ENCODE results near the gene ZFAND3.

DNA sequence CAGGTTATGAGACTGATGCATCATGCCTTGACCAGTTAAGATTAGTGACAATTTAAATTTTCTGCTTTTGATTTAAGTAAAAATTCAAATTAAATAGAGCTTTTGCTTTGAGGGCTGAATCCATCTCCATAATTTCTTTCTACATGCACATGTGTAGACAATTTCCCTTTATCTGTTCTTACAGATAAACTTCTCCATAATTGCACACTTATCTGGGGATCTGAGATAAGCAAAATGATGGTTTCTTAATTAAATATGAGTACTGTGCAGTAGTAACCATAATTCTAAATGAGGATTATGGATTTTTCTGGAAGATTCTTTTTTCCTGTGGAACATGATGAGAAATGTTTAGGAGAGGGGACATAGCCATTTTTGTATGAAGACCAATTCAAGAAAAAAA, 44.7 kb downstream of the ZFAND3 start:
- TF ChIP-seq MAZ (IDR thresholded peaks at IDR 0.05; ENCODE audit: borderline replicate concordance, low read depth, low read length) (no peak), RCOR1 (IDR thresholded peaks at IDR 0.05; ENCODE audit: insufficient replicate concordance, low read length) (no peak), SMC3 (IDR thresholded peaks at IDR 0.05; ENCODE audit: low read depth, low read length) (no peak), CTCF (conservative IDR thresholded peaks at IDR 0.05; ENCODE audit: low read depth, low read length) (no peak), BHLHE40 (IDR thresholded peaks at IDR 0.05; ENCODE audit: low read depth, low read length) (no peak), POLR2A (IDR thresholded peaks at IDR 0.05; ENCODE audit: low read depth, low read length) (no peak), RFX5 (IDR thresholded peaks at IDR 0.05; ENCODE audit: low read depth, low read length) (no peak), USF2 (IDR thresholded peaks at IDR 0.05; ENCODE audit: low read depth, low read length) (no peak)
- TF ChIP-seq, protein P1, sequence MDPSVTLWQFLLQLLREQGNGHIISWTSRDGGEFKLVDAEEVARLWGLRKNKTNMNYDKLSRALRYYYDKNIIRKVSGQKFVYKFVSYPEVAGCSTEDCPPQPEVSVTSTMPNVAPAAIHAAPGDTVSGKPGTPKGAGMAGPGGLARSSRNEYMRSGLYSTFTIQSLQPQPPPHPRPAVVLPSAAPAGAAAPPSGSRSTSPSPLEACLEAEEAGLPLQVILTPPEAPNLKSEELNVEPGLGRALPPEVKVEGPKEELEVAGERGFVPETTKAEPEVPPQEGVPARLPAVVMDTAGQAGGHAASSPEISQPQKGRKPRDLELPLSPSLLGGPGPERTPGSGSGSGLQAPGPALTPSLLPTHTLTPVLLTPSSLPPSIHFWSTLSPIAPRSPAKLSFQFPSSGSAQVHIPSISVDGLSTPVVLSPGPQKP (IDR thresholded peaks at IDR 0.05; ENCODE audit: borderline replicate concordance, low read depth, low read length): no peak

Measured in IMR-90 (cell line).